ENCODE results near the gene SLC66A2.
"Not testable (repeated sequence)": the region's sequence is repeated elsewhere in the genome, so short reads cannot be mapped to it uniquely, and the experiment has no call there.

The SLC66A2 gene

GRCh38 chr18:79951545-79952455 is at the start of gene SLC66A2:
Gene SLC66A2, minus strand, starts transcription at chr18:79951653. Its CDS starts 727 bp downstream, at chr18:79950926.
- DNase-seq (ENCODE audit: extremely low read depth in 1 of 2, low read depth in 1 of 2) = peak; percentile 81 to 84

GRCh38 chr18:80000877-80001276 is 49.4 kb upstream of the SLC66A2 start:
- no peak for DNase-seq (ENCODE audit: extremely low read depth in 1 of 2, low read depth in 1 of 2)

- DNase-seq (ENCODE audit: extremely low read depth in 1 of 2, low read depth in 1 of 2) = not testable (repeated sequence)
Measured at GRCh38 chr18:79999701-80000100, 48.2 kb upstream of the SLC66A2 start.

- DNase-seq (ENCODE audit: extremely low read depth in 1 of 2, low read depth in 1 of 2) = no peak
Measured at GRCh38 chr18:79991494-79991893, 40.0 kb upstream of the SLC66A2 start.

- DNase-seq (ENCODE audit: extremely low read depth in 1 of 2, low read depth in 1 of 2) = no peak
Measured at GRCh38 chr18:79989195-79989497, 37.7 kb upstream of the SLC66A2 start.

- DNase-seq (ENCODE audit: extremely low read depth in 1 of 2, low read depth in 1 of 2) = peak; percentile 72 to 82
Measured at GRCh38 chr18:79988451-79989194, 37.2 kb upstream of the SLC66A2 start, which contains the start of gene TXNL4A. Gene TXNL4A, minus strand, starts transcription at chr18:79988563. Its CDS starts 171 bp downstream, at chr18:79988392.

GRCh38 chr18:79988071-79988450 is 36.6 kb upstream of the SLC66A2 start:
- peak in 1 of 2 donors; percentile 32 for DNase-seq (ENCODE audit: extremely low read depth in 1 of 2, low read depth in 1 of 2)

GRCh38 chr18:79987566-79987965 is 36.1 kb upstream of the SLC66A2 start:
- no peak for DNase-seq (ENCODE audit: extremely low read depth in 1 of 2, low read depth in 1 of 2)

GRCh38 chr18:79986726-79987125 is 35.3 kb upstream of the SLC66A2 start:
- DNase-seq (ENCODE audit: extremely low read depth in 1 of 2, low read depth in 1 of 2) = no peak

GRCh38 chr18:79985172-79985571 is 33.7 kb upstream of the SLC66A2 start:
- DNase-seq (ENCODE audit: extremely low read depth in 1 of 2, low read depth in 1 of 2) = no peak

- DNase-seq (ENCODE audit: extremely low read depth in 1 of 2, low read depth in 1 of 2) = no peak
Measured at GRCh38 chr18:79983793-79984192, 32.3 kb upstream of the SLC66A2 start.

GRCh38 chr18:79983253-79983652 is 31.8 kb upstream of the SLC66A2 start:
- DNase-seq (ENCODE audit: extremely low read depth in 1 of 2, low read depth in 1 of 2) = no peak

GRCh38 chr18:79982736-79983135 is 31.3 kb upstream of the SLC66A2 start:
- DNase-seq (ENCODE audit: extremely low read depth in 1 of 2, low read depth in 1 of 2) = no peak

GRCh38 chr18:79980585-79980984 is 29.1 kb upstream of the SLC66A2 start:
- no peak for DNase-seq (ENCODE audit: extremely low read depth in 1 of 2, low read depth in 1 of 2)

GRCh38 chr18:79979843-79980242 is 28.4 kb upstream of the SLC66A2 start:
- no peak for DNase-seq (ENCODE audit: extremely low read depth in 1 of 2, low read depth in 1 of 2)

- DNase-seq (ENCODE audit: extremely low read depth in 1 of 2, low read depth in 1 of 2) = no peak
Measured at GRCh38 chr18:79975985-79976680, 24.7 kb upstream of the SLC66A2 start.

GRCh38 chr18:79975043-79975442 is 23.6 kb upstream of the SLC66A2 start:
- DNase-seq (ENCODE audit: extremely low read depth in 1 of 2, low read depth in 1 of 2) = no peak

GRCh38 chr18:79974025-79974654 is 22.7 kb upstream of the SLC66A2 start:
- no peak for DNase-seq (ENCODE audit: extremely low read depth in 1 of 2, low read depth in 1 of 2)

GRCh38 chr18:79973517-79973916 is 22.1 kb upstream of the SLC66A2 start:
- no peak for DNase-seq (ENCODE audit: extremely low read depth in 1 of 2, low read depth in 1 of 2)

- DNase-seq (ENCODE audit: extremely low read depth in 1 of 2, low read depth in 1 of 2) = no peak
Measured at GRCh38 chr18:79972720-79973119, 21.3 kb upstream of the SLC66A2 start.

- no peak for DNase-seq (ENCODE audit: extremely low read depth in 1 of 2, low read depth in 1 of 2)
Measured at GRCh38 chr18:79971986-79972385, 20.5 kb upstream of the SLC66A2 start.

Data from stimulated activated CD8-positive, alpha-beta memory T cell treated with anti-CD3 and anti-CD28 coated beads, Interleukin-7, amount 100 ng/mL, for 48 hours (primary cell).